GM23338 (cell line): ENCODE results near the gene RNF213. TPM values are rescaled to one million over a fixed set of nuclear protein-coding genes. Genes with fewer than 3 reads are reported as not detected.

Experiments
- ATAC-seq: fragments of 200-7000 bp; cut with Tn5 transposase; 3 replicates; pipeline ENCODE4 v1.9.1; 2020
- DNase-seq: peaks from one replicate; pipeline ENCODE4 v3.0.0-alpha.2; 2015; ENCODE audit warnings: low spot score
- H2AFZ ChIP-seq: fragments of 200-600 bp; sonication (generic); 2 replicates; pipeline ENCODE4 v1.8.0; 2016; ENCODE audit warnings: antibody characterized with exemption, mild to moderate bottlenecking, moderate library complexity
- H3F3A ChIP-seq: fragments of 200-600 bp; sonication (generic); replicated peaks from 2 replicates; pipeline ENCODE4 v1.8.0; 2017; ENCODE audit warnings: antibody characterized with exemption, mixed run types, low read depth
- H3K27ac ChIP-seq: fragments of 200-600 bp; sonication (generic); 2 replicates; pipeline ENCODE4 v1.6.1; 2016; ENCODE audit warnings: low read depth
- H3K27me3 ChIP-seq: fragments of 200-600 bp; sonication (generic); 2 replicates; pipeline ENCODE4 v1.8.0; 2016; ENCODE audit warnings: mild to moderate bottlenecking, mixed run types, moderate library complexity; ENCODE audit not compliant: insufficient read depth
- H3K36me3 ChIP-seq: fragments of 200-600 bp; sonication (generic); 2 replicates; pipeline ENCODE4 v1.8.0; 2016; ENCODE audit warnings: mild to moderate bottlenecking; ENCODE audit not compliant: insufficient read depth
- H3K4me1 ChIP-seq: fragments of 200-600 bp; sonication (generic); 2 replicates; pipeline ENCODE4 v1.8.0; 2016; ENCODE audit warnings: mild to moderate bottlenecking, moderate library complexity; ENCODE audit not compliant: insufficient read depth
- H3K4me2 ChIP-seq: fragments of 200-600 bp; sonication (generic); 2 replicates; pipeline ENCODE4 v1.7.1; 2017; ENCODE audit warnings: mixed run types
- H3K4me3 ChIP-seq: fragments of 200-600 bp; sonication (generic); 2 replicates; pipeline ENCODE4 v1.6.1; 2016; ENCODE audit warnings: mixed run types
- H3K79me2 ChIP-seq: fragments of 200-600 bp; sonication (generic); replicated peaks from 2 replicates; pipeline ENCODE4 v1.8.0; 2017; ENCODE audit warnings: mild to moderate bottlenecking; ENCODE audit not compliant: insufficient read depth
- H3K9me2 ChIP-seq: fragments of 200-600 bp; sonication (generic); 2 replicates; pipeline ENCODE4 v1.8.0; 2017; ENCODE audit not compliant: insufficient read depth
- H4K20me1 ChIP-seq: fragments of 200-600 bp; sonication (generic); replicated peaks from 2 replicates; pipeline ENCODE4 v1.8.0; 2017; ENCODE audit warnings: mild to moderate bottlenecking; ENCODE audit not compliant: insufficient read depth
- H3K27ac Mint-ChIP-seq: 2 replicates; pipeline ENCODE4 v1.8.0; 2020; ENCODE audit warnings: inconsistent platforms, mild to moderate bottlenecking, moderate library complexity, mixed read lengths
- H3K27me3 Mint-ChIP-seq: 3 replicates; pipeline ENCODE4 v1.8.0; 2022; ENCODE audit warnings: low read depth, mild to moderate bottlenecking, moderate library complexity, mixed read lengths, inconsistent platforms; ENCODE audit not compliant: insufficient read depth, poor library complexity
- H3K36me3 Mint-ChIP-seq: 3 replicates; pipeline ENCODE4 v1.8.0; 2021; ENCODE audit warnings: low read depth, mild to moderate bottlenecking, inconsistent platforms, moderate library complexity, mixed read lengths
- H3K4me1 Mint-ChIP-seq: 3 replicates; pipeline ENCODE4 v1.8.0; 2020; ENCODE audit warnings: mild to moderate bottlenecking, inconsistent platforms, mixed read lengths
- H3K4me3 Mint-ChIP-seq: 3 replicates; pipeline ENCODE4 v1.8.0; 2021; ENCODE audit warnings: moderate library complexity, mild to moderate bottlenecking, inconsistent platforms, mixed read lengths
- H3K9me3 Mint-ChIP-seq: 3 replicates; pipeline ENCODE4 v1.8.0; 2020; ENCODE audit warnings: moderate library complexity, mild to moderate bottlenecking, inconsistent platforms, mixed read lengths
- CREB1 ChIP-seq: fragments of 250-450 bp; sonication (Bioruptor Pico); IDR thresholded peaks from 2 replicates; pipeline ENCODE4 v1.5.0; 2020; ENCODE audit warnings: low read depth, mild to moderate bottlenecking, moderate library complexity
- EZH2 ChIP-seq: fragments of 200-600 bp; sonication (generic); IDR thresholded peaks from one replicate; pipeline ENCODE4 v1.8.0; 2017; ENCODE audit warnings: antibody characterized with exemption, mild to moderate bottlenecking, low read depth; ENCODE audit not compliant: unreplicated experiment
- EZH2phosphoT487 ChIP-seq: fragments of 200-600 bp; sonication (generic); IDR thresholded peaks from one replicate; pipeline ENCODE4 v1.8.1; 2018; ENCODE audit warnings: antibody characterized with exemption; ENCODE audit not compliant: unreplicated experiment
- JUNB ChIP-seq: IDR thresholded peaks from one replicate; pipeline ENCODE4 v1.6.1; 2016; ENCODE audit warnings: antibody characterized with exemption; ENCODE audit not compliant: unreplicated experiment
- NANOG ChIP-seq: IDR thresholded peaks from 2 replicates; pipeline ENCODE4 v1.6.1; 2016; ENCODE audit warnings: antibody characterized with exemption, borderline replicate concordance
- POLR2AphosphoS5 ChIP-seq: IDR thresholded peaks from 2 replicates; pipeline ENCODE4 v1.6.1; 2016; ENCODE audit warnings: antibody characterized with exemption, low read depth
- STAT1 ChIP-seq: IDR thresholded peaks from one replicate; pipeline ENCODE4 v1.6.1; 2016; ENCODE audit warnings: antibody characterized with exemption; ENCODE audit not compliant: unreplicated experiment
- ZNF114 ChIP-seq: fragments of 250-450 bp; sonication (Bioruptor Pico); IDR thresholded peaks from 2 replicates; pipeline ENCODE4 v1.5.0; 2020; ENCODE audit warnings: mild to moderate bottlenecking, moderate library complexity
- ZNF331 ChIP-seq: fragments of 250-450 bp; sonication (Bioruptor Pico); IDR thresholded peaks from 2 replicates; pipeline ENCODE4 v1.5.0; 2020; ENCODE audit warnings: low read depth, mild to moderate bottlenecking, moderate library complexity
- polyA plus RNA-seq: library from polyadenylated mRNA; unstranded; fragments of >200 nt; fragmentation: Nextera tagmentation; extraction: Ambion mirVana; gene quantifications from 2 replicates; pipeline ENCODE4 v1.2.1, GENCODE V29; 2016
- total RNA-seq: library from RNA; depleted of rRNA; stranded (reverse); fragments of >200 nt; shearing (Covaris generic); gene quantifications from 2 replicates; pipeline ENCODE4 v1.2.3, GENCODE V29; 2014
- TF ChIP-seq, protein P1 (sequence below): IDR thresholded peaks from 2 replicates; pipeline ENCODE4 v1.6.1; 2016; ENCODE audit warnings: antibody characterized with exemption
- TF ChIP-seq, protein P2 (sequence below): fragments of 250-450 bp; sonication (Bioruptor Pico); IDR thresholded peaks from 2 replicates; pipeline ENCODE4 v1.5.0; 2020; ENCODE audit warnings: mild to moderate bottlenecking, moderate library complexity
- TF ChIP-seq, protein P3 (sequence below), 2 experiments: fragments of 200-600 bp in 1 of 2; sonication (generic) in 1 of 2; conservative IDR thresholded peaks; 2 replicates each; pipeline versions ENCODE4 v1.5.1 to v1.6.1; 2016 to 2017; ENCODE audit warnings: antibody characterized with exemption in 2 of 2, low read depth in 2 of 2, mild to moderate bottlenecking in 2 of 2, moderate library complexity in 1 of 2
- TF ChIP-seq, protein P4 (sequence below): IDR thresholded peaks from one replicate; pipeline ENCODE4 v1.6.1; 2018; ENCODE audit warnings: antibody characterized with exemption; ENCODE audit not compliant: unreplicated experiment

RNF213 gene
- total and polyA plus RNA-seq, 2 experiments from 2014 or later: 21.2 to 67.2 TPM

DNA sequence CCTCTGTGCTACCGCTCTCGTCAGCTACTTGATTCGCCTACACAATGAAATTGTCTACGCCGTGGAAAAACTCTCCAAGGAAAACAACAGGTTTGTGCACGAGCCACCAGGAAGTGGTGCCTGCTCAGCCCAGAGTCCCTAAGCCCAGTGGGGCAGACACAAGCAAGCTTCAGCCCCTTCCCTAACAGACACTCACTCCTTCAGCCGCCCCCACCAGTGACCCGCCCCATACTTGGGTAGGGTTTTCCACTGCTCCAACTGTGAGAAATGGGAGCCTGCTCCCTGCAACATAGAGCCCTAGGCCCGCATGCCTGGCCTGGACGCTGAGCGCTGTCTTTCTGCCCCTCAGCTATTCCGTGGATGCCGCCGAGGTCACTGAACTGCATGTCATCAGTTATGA, 125.7 kb downstream of the RNF213 start:
- H3K4me3 ChIP-seq: no peak overlapping the region
- H3K79me2 ChIP-seq: no peaks in the 10 kb centered on the region
- no peaks in the 10 kb centered on the region for H3K27me3 ChIP-seq
- Mint-ChIP-seq H3K27me3 (peaks cover 8% of the 10 kb centered on the region), H3K4me1 (peaks cover 3% of the 10 kb centered on the region; the same call in 1 of the 3 replicates), H3K36me3 (peaks cover 68% of the 10 kb centered on the region), H3K9me3 (no peaks in the 10 kb centered on the region), H3K27ac (no peak overlapping the region), H3K4me3 (no peak overlapping the region)
- no peaks in the 10 kb centered on the region for H3F3A ChIP-seq
- H3K4me2 ChIP-seq: no peak overlapping the region
- H4K20me1 ChIP-seq: no peaks in the 10 kb centered on the region
- DNase-seq (no peak), ATAC-seq (no peak)
- TF ChIP-seq EZH2phosphoT487 (no peak), CREB1 (CRISPR knock-in tag) (no peak), ZNF331 (CRISPR knock-in tag) (no peak), STAT1 (no peak), ZNF114 (CRISPR knock-in tag) (no peak), JUNB (no peak), EZH2 (no peak), NANOG (no peak), POLR2AphosphoS5 (no peak)
- TF ChIP-seq, protein P1, sequence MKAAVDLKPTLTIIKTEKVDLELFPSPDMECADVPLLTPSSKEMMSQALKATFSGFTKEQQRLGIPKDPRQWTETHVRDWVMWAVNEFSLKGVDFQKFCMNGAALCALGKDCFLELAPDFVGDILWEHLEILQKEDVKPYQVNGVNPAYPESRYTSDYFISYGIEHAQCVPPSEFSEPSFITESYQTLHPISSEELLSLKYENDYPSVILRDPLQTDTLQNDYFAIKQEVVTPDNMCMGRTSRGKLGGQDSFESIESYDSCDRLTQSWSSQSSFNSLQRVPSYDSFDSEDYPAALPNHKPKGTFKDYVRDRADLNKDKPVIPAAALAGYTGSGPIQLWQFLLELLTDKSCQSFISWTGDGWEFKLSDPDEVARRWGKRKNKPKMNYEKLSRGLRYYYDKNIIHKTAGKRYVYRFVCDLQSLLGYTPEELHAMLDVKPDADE: no peak
- TF ChIP-seq, protein P2, sequence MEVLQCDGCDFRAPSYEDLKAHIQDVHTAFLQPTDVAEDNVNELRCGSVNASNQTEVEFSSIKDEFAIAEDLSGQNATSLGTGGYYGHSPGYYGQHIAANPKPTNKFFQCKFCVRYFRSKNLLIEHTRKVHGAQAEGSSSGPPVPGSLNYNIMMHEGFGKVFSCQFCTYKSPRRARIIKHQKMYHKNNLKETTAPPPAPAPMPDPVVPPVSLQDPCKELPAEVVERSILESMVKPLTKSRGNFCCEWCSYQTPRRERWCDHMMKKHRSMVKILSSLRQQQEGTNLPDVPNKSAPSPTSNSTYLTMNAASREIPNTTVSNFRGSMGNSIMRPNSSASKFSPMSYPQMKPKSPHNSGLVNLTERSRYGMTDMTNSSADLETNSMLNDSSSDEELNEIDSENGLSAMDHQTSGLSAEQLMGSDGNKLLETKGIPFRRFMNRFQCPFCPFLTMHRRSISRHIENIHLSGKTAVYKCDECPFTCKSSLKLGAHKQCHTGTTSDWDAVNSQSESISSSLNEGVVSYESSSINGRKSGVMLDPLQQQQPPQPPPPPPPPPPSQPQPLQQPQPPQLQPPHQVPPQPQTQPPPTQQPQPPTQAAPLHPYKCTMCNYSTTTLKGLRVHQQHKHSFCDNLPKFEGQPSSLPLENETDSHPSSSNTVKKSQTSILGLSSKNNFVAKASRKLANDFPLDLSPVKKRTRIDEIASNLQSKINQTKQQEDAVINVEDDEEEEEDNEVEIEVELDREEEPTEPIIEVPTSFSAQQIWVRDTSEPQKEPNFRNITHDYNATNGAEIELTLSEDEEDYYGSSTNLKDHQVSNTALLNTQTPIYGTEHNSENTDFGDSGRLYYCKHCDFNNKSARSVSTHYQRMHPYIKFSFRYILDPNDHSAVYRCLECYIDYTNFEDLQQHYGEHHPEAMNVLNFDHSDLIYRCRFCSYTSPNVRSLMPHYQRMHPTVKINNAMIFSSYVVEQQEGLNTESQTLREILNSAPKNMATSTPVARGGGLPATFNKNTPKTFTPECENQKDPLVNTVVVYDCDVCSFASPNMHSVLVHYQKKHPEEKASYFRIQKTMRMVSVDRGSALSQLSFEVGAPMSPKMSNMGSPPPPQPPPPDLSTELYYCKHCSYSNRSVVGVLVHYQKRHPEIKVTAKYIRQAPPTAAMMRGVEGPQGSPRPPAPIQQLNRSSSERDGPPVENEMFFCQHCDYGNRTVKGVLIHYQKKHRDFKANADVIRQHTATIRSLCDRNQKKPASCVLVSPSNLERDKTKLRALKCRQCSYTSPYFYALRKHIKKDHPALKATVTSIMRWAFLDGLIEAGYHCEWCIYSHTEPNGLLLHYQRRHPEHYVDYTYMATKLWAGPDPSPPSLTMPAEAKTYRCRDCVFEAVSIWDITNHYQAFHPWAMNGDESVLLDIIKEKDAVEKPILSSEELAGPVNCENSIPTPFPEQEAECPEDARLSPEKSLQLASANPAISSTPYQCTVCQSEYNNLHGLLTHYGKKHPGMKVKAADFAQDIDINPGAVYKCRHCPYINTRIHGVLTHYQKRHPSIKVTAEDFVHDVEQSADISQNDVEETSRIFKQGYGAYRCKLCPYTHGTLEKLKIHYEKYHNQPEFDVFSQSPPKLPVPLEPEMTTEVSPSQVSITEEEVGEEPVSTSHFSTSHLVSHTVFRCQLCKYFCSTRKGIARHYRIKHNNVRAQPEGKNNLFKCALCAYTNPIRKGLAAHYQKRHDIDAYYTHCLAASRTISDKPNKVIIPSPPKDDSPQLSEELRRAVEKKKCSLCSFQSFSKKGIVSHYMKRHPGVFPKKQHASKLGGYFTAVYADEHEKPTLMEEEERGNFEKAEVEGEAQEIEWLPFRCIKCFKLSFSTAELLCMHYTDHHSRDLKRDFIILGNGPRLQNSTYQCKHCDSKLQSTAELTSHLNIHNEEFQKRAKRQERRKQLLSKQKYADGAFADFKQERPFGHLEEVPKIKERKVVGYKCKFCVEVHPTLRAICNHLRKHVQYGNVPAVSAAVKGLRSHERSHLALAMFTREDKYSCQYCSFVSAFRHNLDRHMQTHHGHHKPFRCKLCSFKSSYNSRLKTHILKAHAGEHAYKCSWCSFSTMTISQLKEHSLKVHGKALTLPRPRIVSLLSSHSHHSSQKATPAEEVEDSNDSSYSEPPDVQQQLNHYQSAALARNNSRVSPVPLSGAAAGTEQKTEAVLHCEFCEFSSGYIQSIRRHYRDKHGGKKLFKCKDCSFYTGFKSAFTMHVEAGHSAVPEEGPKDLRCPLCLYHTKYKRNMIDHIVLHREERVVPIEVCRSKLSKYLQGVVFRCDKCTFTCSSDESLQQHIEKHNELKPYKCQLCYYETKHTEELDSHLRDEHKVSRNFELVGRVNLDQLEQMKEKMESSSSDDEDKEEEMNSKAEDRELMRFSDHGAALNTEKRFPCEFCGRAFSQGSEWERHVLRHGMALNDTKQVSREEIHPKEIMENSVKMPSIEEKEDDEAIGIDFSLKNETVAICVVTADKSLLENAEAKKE: no peak
- TF ChIP-seq, protein P3, sequence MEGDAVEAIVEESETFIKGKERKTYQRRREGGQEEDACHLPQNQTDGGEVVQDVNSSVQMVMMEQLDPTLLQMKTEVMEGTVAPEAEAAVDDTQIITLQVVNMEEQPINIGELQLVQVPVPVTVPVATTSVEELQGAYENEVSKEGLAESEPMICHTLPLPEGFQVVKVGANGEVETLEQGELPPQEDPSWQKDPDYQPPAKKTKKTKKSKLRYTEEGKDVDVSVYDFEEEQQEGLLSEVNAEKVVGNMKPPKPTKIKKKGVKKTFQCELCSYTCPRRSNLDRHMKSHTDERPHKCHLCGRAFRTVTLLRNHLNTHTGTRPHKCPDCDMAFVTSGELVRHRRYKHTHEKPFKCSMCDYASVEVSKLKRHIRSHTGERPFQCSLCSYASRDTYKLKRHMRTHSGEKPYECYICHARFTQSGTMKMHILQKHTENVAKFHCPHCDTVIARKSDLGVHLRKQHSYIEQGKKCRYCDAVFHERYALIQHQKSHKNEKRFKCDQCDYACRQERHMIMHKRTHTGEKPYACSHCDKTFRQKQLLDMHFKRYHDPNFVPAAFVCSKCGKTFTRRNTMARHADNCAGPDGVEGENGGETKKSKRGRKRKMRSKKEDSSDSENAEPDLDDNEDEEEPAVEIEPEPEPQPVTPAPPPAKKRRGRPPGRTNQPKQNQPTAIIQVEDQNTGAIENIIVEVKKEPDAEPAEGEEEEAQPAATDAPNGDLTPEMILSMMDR (conservative IDR thresholded peaks at IDR 0.05; ENCODE audit: low read depth in 2 of 2): no peak
- TF ChIP-seq, protein P4, sequence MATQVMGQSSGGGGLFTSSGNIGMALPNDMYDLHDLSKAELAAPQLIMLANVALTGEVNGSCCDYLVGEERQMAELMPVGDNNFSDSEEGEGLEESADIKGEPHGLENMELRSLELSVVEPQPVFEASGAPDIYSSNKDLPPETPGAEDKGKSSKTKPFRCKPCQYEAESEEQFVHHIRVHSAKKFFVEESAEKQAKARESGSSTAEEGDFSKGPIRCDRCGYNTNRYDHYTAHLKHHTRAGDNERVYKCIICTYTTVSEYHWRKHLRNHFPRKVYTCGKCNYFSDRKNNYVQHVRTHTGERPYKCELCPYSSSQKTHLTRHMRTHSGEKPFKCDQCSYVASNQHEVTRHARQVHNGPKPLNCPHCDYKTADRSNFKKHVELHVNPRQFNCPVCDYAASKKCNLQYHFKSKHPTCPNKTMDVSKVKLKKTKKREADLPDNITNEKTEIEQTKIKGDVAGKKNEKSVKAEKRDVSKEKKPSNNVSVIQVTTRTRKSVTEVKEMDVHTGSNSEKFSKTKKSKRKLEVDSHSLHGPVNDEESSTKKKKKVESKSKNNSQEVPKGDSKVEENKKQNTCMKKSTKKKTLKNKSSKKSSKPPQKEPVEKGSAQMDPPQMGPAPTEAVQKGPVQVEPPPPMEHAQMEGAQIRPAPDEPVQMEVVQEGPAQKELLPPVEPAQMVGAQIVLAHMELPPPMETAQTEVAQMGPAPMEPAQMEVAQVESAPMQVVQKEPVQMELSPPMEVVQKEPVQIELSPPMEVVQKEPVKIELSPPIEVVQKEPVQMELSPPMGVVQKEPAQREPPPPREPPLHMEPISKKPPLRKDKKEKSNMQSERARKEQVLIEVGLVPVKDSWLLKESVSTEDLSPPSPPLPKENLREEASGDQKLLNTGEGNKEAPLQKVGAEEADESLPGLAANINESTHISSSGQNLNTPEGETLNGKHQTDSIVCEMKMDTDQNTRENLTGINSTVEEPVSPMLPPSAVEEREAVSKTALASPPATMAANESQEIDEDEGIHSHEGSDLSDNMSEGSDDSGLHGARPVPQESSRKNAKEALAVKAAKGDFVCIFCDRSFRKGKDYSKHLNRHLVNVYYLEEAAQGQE: no peak
- peaks cover 6% of the 10 kb centered on the region; the same call in 1 of the 2 replicates for H3K36me3 ChIP-seq
- no peak overlapping the region for H3K27ac ChIP-seq
- H3K9me2 ChIP-seq: no peaks in the 10 kb centered on the region
- no peak overlapping the region for H2AFZ ChIP-seq
- no peaks in the 10 kb centered on the region for H3K4me1 ChIP-seq
